HG02759 (cell line): ENCODE results near the gene ZNF383.
"Not testable (repeated sequence)": the region's sequence is repeated elsewhere in the genome, so short reads cannot be mapped to it uniquely, and the experiment has no call there.

Experiments
- ATAC-seq: cut with Tn5 transposase; IDR thresholded peaks from one replicate; pipeline ENCODE4 v1.9.1; 2021; ENCODE audit warnings: mild to moderate bottlenecking, moderate library complexity; ENCODE audit not compliant: unreplicated experiment

The ZNF383 gene

GRCh38 chr19:37217775-37218591 is at the start of gene ZNF383:
Gene ZNF383, plus strand, starts transcription at chr19:37218214. Its CDS starts 12,240 bp downstream, at chr19:37230454.
- ATAC-seq: peak; percentile 92

DNA sequence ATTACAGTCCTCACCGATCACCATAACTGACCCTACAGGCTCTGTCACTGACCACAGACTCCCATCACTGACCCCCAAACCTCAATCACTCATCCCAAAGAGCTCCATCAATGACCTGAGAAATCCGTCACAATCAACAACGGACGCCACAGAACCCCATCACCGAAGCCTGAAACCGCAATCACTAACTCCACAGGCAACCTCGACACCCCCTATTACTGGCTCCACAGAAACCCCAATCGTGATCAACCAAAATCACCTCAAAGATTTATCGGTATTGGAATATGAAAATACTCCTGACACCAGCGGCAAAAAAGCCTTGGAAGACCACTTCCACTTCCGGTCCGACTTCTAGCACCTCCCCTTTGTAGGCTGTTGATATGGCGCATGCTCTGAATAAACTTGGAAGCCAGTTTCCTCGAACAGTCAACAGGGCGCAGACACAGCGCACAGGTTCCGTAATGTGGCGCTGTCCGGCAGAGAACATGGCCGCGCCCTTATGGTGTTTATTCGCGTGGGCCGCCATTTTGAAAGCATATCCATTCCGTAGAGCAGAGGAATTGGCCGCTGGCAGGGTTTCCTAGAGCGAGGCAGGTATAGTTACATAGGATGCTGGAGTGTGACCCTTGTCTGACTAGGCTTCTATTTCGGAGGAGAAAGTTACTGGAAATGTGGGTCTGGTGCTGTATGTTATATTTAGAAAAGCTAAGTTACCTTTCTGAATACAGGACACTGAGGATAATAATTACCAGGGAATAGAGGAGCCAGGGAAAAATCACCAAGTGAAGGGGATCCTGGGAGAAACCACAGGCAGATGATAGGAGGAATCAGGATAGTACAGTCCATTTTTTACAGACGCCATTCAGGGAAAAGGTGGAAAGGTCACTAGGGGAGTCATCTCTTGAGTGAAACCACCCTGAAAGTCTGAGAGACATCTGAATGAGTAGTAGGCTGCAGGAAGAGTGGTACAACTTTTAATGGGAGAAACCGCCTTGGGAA is 45.3 kb upstream of the ZNF383 start, which contains the start of gene ZNF585A:
TSS of gene ZNF585A (minus strand) at position 328 of the 999 bp plus-strand sequence. CDS start 2,785 bp downstream, outside the sequence.
- ATAC-seq: peak; percentile 100

GRCh38 chr19:37186071-37186470 is 31.9 kb upstream of the ZNF383 start:
- ATAC-seq: not testable (repeated sequence)

GRCh38 chr19:37195248-37195647 is 22.8 kb upstream of the ZNF383 start:
- ATAC-seq: not testable (repeated sequence)

DNA sequence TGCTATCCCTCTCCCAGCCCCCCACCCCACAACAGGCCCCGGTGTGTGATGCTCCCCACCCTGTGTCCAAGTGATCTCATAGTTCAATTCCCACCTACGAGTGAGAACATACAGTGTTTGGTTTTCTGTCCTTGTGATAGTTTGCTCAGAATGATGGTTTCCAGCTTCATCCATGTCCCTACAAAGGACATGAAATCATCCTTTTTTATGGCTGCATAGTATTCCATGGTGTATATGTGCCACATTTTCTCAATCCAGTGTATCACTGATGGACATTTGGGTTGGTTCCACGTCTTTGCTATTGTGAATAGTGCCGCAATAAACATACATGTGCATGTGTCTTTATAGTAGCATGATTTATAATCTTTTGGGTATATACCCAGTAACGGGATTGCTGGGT is 20.9 kb upstream of the ZNF383 start:
- not testable (repeated sequence) for ATAC-seq

DNA sequence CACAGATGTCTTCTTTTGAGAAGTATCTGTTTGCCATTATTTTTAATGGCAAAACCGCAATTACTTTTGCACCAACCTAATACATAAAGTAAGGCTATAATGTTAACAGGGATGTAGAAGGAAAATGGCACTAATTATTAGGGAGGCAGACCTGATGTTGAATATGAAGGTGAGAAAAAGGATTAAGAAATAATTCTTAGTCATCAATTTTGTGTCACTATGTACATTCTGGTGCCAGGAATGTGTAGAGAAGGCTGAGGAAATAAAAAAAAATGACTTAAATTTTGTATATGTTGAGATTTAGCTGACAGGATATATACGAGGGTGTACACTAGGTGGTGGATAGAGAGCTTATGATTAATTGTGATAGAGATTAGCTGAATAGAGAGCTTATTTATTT is 20.2 kb upstream of the ZNF383 start:
- no peak for ATAC-seq

GRCh38 chr19:37217480-37217774 is 587 bp upstream of the ZNF383 start:
- ATAC-seq: no peak

- ATAC-seq: no peak
Observed at GRCh38 chr19:37218592-37218935, 550 bp downstream of the ZNF383 start.

DNA sequence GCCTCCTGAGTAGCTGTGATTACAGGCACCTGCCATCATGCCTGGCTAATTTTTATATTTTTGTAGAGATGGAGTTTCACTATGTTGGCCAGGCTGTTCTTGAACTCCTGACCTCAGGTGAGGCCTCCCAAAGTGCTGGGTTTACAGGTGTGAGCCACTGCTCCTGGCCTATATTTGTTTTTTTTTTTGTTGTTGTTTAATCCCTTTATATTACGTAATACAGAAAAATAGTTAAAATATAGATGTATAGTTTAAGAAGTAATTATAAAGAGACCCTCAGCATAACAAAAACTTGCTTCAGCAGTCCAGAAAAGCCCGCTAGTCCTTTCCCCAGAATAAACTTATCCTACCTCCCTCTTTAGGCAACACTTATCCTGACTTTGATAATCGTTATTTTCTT is 2.4 kb downstream of the ZNF383 start:
- ATAC-seq: no peak

DNA sequence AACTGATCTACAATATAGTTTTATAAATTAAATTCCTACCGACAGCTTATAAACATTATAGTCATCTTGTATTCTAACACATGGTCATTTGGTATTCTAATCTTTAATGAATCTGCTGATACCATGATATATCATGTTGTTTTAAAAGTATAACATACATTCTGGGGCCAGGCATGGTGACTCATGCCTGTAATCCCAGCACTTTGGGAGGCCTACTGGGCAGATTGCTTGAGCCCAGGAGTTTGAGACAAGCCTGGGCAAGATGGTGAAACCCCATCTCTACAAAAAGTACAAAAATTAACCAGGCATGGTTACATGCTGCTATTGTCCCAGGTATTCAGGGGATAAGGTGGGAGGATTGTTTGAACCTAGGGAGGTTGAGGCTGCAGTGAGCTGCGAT is 3.1 kb downstream of the ZNF383 start:
- no peak for ATAC-seq

GRCh38 chr19:37226248-37226647 is 8.2 kb downstream of the ZNF383 start:
- ATAC-seq: no peak

DNA sequence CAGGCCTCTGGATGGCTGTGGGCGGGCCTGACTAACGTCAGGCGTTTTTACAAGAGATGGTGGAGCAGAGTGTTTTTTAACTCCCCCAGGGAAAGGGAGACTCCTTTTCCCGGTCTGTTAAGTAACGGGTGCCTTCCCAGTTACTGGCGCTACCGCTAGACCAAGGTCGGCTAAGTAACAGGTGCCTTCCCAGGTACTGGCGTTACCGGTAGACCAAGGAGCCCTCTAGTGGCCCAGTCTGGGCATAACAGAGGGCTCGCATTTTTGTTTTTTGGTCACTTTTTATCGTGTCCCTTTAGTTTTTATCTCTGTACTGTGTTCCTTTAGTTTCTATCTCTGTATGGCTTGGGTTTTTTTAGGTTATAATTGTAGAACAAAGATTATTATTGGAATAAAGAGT is 10.0 kb downstream of the ZNF383 start:
- no peak for ATAC-seq

GRCh38 chr19:37243206-37243632 is 25.2 kb downstream of the ZNF383 start:
- ATAC-seq: no peak

DNA sequence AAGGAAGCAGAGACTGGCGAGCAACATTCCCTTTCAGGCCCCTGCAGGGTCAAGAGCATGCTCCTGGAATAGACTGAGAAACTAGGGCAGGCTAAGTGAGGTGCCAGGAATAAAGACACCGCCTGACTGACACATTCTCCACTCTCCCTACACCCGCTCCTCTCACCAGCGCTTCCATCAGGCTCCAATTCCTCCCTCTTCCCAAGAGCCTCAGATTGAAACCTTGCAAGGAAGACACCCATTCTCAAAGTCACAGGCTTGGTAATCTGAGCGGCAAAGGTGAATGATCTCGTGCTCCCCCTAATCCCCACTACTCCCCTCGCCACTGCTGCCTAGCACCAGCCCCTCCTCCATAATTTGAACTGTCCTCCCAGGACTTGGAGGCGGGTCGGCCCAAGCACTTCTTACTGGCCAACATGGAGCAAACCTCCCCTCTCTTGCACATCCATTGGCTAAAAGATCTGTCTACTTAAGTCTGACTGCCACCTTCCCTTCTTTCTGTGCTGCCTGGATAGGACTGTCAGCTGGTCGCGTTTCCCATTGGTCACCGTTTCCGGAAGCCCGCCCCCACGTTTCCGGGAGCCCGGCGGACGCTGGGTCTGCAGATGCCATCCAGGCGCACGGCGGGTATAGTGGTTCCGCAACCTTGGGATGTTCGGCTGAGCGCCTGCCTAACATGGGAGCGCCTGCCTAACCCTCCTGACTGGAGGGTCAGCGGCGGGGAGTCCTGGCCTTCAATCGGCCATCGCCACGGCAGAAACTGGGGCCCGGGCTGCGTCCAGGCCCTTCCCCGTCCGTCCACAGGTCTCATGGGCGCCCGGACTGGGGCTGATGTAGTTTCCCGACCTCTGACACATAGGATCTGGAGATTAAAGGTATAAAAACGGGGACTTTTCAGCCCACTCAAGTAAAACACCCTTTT is 33.6 kb downstream of the ZNF383 start:
- ATAC-seq: no peak

DNA sequence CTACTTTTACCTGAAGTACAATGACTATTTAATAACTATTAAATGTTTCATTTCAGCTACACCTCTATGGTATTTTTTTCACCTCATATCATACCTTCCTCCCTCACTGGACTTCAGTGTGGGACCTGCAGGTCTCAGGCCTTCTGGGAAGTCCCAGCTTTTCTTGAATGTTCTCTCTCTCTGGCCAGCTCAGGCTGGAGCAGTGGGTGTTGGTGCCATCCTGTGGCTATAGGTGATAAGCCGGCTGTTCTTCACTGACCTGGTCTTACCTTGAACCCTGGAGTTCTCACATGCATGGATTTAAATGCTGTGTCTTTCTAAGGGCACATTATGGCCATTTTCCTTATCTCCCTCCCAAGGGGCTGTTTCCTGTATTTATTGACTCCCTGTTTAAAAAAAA is 45.0 kb downstream of the ZNF383 start:
- ATAC-seq: not testable (repeated sequence)

DNA sequence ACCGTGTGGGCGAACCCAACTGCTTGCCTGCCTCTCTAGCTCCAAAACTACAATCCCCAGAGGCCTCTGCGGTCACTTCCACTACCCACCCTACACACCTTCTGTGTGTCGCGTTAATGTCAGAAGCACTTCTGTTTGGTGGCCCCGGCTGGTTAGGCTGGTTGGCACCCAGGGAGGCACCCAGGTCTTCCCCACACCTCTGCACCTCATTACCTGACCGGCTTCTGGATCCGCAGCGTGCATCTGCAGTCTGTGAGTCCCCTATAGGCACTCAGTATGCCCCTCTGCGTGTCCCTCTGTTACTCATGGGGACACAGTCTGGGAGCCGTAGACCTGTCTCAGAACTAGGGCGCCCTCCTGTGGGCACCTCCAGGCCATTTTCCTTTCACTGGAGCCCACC is 49.0 kb downstream of the ZNF383 start:
- ATAC-seq: not testable (repeated sequence)

GRCh38 chr19:37267755-37268154 is 49.7 kb downstream of the ZNF383 start:
- not testable (repeated sequence) for ATAC-seq

- ATAC-seq: not testable (repeated sequence)
Observed at GRCh38 chr19:37280656-37281055, 62.6 kb downstream of the ZNF383 start.

DNA sequence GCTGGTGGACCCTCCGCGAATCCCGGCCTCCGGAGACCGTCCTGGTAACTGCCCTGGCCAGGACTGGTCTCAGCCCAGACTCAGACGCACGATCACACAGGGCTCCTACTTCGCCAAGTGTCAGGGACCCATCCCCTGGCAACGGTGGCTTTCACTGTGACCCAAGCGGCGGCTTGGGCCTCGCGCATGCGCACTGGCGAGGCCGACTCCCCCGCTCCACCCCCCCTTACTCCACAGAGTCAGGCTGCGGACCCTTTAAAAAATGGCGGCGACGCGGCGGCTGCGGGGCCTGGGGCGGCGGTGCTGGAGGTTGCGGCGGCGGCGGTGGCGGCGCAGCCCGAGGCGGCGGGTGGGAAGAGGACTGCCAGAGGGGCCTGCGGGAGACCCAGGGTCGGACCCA is 66.0 kb downstream of the ZNF383 start:
- not testable (repeated sequence) for ATAC-seq

DNA sequence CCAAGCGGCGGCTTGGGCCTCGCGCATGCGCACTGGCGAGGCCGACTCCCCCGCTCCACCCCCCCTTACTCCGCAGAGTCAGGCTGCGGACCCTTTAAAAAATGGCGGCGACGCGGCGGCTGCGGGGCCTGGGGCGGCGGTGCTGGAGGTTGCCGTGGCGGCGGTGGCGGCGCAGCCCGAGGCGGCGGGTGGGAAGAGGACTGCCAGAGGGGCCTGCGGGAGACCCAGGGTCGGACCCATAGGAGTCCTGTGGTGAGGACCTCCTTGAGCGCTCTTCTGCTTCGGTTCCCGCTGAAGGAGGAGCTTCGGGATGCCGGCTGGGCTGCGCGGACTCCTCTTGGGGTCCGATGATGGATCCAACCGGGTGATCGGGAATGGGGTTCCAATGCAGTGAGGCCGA is 71.2 kb downstream of the ZNF383 start:
- ATAC-seq: not testable (repeated sequence)
